SU-DHL-6 (cell line): Measurements from ENCODE around the gene NHS.

Source experiments
- CTCF ChIP-seq: fragments of 200-600 bp; sonication (generic); IDR thresholded peaks from one replicate; pipeline ENCODE4 v1.5.1; 2017; ENCODE audit warnings: antibody characterized with exemption, mild to moderate bottlenecking, low read length, moderate library complexity; ENCODE audit not compliant: insufficient read depth, poor library complexity, severe bottlenecking
- EZH2phosphoT487 ChIP-seq: fragments of 200-600 bp; sonication (generic), shearing (Covaris generic); conservative IDR thresholded peaks from 2 replicates; pipeline ENCODE4 v1.6.1; 2018; ENCODE audit warnings: mild to moderate bottlenecking, antibody characterized with exemption, low read length, moderate library complexity, mixed read lengths

DNA sequence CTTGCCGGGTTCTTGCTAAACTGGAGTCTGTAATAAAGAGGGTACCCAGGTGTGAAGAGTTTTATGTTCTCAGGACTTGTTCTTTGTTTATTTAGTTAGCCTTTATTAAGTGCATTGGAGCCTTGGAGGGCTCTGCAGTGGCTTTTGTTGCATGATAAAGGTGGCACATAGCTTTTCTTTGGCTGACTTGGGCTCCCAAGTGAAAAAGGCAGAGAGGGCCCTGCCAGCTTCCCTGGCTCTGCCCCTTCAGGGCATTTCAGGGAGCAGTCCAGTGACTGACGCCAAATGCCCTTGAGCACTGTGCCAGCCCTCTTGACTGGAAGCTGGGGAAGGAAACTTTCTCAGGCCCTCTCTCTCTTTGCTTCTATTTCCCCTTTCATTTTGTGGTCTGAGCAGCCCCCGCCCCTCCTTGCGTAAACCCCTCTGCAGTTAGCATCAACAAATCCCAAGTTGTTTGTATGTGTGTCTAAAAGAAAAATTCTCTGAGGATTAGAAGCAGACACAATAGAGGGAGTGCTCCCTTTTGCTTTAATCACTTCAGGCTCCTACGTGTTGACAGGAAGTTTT, 152.2 kb downstream of the NHS start:
- TF ChIP-seq CTCF (no peak), EZH2phosphoT487 (no peak)
